GM23248 (cell line): ENCODE measurements around the gene TSPAN1.

Experiments used
- EZH2 ChIP-seq: fragments of 200-600 bp; sonication (generic); IDR thresholded peaks from 2 replicates; pipeline ENCODE4 v1.6.1; 2018; ENCODE audit warnings: antibody characterized with exemption, mild to moderate bottlenecking; ENCODE audit not compliant: insufficient read depth, poor library complexity, severe bottlenecking
- EZH2phosphoT487 ChIP-seq: fragments of 200-600 bp; sonication (generic); IDR thresholded peaks from 2 replicates; pipeline ENCODE4 v1.6.1; 2018; ENCODE audit warnings: antibody characterized with exemption, moderate library complexity, mild to moderate bottlenecking, low read depth; ENCODE audit not compliant: insufficient read depth

GRCh38 chr1:46128344-46128743 lies 46.5 kb upstream of the TSPAN1 start:
- TF ChIP-seq EZH2 (no peak), EZH2phosphoT487 (no peak)
